GM21528 (cell line): ENCODE results near the gene NSMCE3.

Experiments
- ATAC-seq: cut with Tn5 transposase; IDR thresholded peaks from one replicate; pipeline ENCODE4 v1.9.1; 2021; ENCODE audit warnings: mild to moderate bottlenecking, moderate library complexity; ENCODE audit not compliant: unreplicated experiment, low FRiP score

NSMCE3 gene

DNA sequence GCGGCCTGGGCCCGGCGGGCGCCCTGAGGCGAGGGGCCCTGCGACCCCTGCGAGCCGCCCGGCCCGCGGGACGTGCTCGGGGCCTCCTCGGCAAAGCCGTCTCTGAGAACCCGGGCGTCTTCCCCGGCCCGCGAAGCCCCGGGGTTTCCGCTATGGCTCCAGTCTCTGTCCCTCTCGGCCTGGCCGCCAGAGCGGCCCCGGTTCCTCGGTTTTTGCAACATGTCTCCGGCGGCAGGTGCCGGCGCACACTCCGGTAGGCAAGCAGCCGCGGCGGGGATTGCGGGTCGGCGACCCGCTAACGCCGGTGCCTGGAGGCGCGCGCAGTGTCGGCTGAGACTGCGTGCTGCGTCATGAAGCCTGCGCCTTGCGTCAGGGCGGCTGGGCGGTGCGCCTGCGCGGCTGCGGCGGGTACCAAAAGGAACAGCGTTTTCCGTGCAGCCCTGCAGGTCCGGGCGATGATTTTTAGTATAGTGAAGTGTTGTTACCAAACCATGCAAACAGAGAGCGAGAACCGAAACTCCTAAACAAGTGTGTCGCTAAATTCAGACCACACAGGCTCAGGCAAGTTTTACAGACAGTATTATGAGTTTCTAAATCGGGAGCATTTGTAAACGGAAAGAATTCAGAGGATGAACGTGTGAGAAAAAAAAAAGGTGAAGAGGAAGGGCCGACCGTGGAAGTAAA lies at the start of gene NSMCE3:
NSMCE3 (minus strand) TSS at position 338 of the 684 bp plus-strand sequence; CDS start at position 221, 117 bp downstream.
- ATAC-seq: peak; percentile 90

DNA sequence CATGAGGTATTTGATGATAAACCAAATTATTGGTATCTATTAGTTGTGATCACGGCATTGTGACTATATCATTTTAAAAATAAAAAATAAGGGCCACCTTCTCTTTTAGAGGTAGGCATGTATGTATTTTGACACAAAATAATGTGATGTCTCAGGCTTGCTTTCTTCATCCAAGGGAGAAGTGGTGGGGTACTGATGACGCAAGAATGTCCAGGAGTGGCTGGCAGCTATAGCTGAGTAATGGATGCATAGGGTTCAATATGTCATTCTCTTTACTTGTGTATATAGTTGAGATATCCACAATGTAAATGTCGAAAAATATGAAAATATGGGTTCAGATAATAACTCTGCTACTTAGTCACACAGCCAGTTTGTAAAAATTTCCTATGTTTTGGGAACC lies 46.8 kb upstream of the NSMCE3 start:
- ATAC-seq: no peak

DNA sequence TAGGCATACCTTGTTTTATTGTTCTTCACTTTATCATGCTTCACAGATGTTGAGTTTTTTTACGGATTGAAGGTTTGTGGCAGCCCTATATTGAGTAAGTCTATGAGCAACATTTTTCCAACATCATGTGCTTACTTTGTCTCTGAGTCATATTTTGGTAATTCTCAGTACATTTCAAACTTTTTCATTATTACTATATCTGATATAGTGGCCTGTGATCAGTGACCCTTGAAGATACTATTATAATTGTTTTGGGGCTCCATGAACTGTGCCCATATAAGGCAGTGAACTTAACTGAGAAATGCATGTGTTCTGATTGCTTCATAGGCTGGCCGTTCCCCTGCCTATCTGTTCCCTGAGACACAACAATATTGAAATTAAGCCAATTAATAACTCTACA lies 42.8 kb upstream of the NSMCE3 start:
- peak; percentile 55 for ATAC-seq

DNA sequence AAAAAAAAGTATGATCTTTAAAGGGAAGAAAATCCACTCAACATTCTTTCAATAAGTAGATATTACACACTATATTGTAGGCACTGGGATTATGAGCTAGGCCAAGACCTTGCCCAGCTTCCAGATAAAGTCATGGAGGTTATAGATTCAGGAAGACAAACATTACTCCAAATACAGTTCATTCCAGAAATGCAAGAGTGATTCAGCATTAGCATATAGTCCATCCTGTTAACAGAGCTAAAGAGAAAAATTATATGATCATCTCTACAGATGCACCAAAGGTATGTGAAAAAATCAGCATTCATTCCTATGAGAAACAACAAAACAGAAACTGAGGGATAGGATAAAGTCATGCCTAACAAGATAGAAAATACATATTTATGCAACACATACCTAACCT lies 42.1 kb upstream of the NSMCE3 start:
- ATAC-seq: no peak

DNA sequence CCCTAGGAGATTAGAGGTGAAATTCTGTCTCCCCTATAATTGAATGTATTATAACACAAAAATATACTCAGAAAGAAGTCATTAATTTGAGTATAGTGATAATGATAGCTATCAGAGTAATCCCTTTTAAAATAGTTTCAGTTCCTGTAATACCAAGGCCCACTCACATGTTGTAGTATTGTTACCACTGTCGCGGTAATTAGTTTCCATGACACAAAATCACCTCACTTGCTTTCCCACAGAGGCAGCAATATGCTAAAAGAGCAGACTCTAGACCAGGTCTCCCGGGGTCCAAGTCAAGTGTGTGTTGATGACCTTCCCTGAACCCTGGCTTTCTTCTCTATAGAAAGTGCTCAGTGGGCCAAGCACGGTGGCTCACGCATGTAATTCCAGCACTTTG lies 39.5 kb upstream of the NSMCE3 start:
- ATAC-seq: no peak

DNA sequence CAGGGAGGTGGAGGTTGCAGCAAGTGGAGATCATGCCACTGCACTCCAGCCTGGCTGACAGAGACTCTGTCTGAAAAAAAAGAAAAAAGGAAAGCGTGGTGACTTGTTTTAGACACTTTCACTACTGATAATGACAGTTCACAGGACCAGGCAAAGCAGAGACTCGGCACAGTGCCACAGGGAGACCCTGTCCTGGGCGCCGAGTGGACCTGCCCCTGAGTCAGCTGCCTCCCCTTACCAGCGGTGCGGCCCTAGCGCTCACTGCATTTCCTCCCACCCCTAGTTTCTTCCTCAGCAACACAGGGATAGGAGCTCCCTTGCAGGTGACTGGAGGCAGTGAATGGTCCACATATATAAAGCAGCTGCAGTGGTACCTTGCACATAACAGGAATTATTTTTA lies 38.7 kb upstream of the NSMCE3 start:
- ATAC-seq: no peak

DNA sequence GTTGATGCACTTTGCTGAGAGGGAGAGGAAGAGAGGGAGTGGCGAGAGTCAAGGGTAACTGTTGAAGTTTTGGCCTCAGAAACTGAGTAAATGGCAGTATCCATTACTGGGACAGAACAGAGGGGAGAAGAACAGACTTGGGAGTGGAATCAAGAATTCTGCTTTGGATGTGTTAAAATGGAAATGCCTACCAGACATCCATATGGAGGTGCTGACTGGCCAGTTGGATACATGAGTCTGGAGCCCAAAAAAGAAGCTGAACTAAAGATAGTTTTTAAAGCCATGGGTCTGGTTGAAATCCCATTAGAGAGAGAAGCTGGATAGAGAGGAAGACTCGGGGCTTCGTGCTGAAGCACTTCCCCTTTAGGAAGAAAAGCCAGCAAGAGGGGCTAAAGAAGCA lies 35.9 kb upstream of the NSMCE3 start:
- ATAC-seq: no peak

DNA sequence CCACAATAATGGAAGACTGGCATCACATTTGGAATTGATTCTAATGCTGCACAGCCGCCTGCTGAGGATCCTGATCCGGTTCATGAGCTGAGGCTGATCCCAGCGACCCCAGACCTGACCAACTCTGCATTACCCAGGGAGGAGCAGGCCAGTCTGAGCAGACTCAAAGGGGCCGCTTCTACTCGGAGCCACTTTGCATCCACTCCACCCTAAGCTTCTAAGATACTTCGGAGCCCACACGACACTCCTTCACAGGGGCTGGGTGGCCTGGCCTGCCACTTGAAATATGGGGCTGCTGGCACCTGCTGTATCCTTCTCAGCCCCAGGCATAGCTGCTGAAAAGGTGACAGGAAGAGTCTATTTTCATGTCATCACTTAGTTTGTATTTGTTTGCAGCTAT lies 33.2 kb upstream of the NSMCE3 start:
- no peak for ATAC-seq

DNA sequence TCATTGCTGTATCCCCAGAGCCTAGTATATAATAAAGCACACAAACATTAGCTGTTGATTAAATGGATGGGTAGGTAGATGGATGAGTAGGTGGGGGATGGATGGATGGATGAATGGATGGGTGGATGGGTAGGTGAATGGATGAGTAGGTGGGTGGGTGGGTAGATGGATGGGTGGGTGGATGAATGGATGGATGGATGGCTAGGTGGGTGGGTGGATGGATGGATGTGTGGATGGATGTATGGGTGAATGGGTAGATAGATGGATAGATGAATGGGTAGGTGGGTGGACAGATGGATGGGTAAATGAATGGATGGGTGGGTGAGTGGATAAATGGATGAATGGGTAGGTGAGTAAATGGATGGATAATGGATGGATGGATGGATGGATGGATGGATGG lies 30.2 kb upstream of the NSMCE3 start:
- ATAC-seq: no peak

DNA sequence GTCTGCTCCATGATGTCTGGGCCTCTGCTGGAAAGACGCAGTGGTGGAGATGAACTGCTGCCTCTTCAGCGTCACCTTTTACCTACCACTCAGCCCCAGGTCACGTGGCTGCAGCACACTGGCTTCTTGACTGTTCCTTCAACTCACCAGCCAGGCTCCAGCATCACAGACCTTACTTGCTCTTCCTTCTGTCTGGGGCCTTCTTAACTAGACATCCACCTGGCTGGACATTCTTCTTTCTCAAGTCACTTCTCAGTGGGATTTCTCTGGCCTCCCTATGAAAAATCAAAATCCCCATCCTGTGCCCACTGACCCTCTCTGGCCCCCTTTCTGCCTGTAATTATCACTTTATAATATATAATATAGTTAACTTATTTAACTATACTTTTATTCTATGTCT lies 29.7 kb upstream of the NSMCE3 start:
- no peak for ATAC-seq

DNA sequence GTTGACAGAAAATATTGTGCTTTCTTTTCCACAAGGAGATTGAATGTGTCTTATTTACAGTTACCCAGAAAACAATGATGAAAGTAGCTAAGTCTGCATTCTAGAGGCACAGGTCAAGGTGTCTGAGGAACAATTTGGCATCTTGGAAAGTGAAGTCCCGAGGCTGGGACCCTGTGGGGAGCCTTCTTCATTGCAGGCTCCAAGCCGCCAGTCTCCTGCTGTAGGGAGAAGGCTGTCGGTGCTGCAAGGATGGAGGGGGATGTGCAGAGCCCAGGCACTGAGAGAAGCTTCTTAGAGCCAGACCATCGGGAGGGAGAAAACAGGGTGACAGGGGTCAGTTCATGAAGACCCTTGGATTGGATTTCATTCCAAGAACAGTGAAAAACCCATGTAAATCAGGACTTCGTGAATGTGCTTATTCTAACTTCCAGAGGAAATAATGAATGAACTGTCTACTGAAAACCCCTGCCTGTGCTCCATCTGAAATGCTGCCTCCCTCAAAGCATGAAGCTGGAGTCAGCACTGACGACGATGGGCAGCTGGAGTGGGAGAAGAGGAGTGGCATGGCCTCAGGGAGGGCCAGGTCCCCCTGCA lies 25.2 kb upstream of the NSMCE3 start:
- no peak for ATAC-seq

DNA sequence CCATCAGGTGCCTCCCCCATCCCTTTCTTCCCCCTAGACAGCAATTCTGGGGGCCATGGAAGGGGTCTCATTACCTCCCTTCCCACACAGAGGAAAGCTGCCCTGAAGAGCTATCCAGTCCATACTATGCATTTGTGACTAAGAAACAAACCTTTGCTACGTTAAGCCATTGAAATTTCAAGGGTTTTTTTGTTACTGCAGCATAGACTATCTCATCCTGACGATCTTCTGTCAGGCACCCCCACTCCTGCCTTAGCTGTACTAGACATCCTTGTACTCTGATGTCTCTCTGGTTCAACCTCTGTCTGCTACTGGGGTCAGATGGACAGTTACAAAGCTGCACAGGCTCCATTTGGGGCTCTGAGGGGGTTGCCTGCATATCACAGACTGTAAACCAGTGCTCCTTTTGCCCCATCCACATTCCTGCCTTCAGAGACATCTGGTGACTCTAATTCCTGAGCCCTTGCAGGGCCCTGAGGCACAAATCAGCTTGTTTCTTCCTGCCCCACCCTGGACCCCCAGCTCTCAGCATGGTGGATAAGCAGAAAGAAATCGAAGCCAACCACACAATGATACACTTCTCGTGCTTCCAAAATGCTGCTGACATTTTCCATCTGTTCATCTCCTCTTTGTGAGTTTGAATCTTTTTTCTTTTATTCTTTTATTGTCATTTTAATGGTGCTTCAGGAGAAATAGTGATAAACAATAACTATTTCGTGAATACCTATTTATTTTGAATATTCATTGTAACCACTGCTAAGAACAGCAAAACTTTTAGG lies 21.6 kb upstream of the NSMCE3 start:
- no peak for ATAC-seq

DNA sequence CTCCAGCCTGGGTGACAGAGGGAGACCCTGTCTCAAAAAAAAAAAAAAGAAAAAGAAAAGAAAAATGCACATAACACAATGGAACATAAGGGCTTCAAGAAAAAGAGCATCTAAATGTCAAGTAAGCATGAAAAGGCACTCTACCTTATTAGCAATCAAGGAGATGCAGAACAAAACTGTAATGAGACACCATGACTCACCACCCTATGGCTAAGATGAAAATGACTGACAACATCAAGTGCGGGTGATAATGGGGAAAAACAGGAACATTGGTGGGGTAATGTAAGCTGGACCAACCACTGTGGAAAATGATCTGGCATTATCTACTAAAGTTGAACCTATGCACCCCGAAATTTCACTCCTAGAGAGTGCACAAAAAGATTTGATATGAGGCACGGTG lies 19.6 kb upstream of the NSMCE3 start:
- ATAC-seq: no peak

DNA sequence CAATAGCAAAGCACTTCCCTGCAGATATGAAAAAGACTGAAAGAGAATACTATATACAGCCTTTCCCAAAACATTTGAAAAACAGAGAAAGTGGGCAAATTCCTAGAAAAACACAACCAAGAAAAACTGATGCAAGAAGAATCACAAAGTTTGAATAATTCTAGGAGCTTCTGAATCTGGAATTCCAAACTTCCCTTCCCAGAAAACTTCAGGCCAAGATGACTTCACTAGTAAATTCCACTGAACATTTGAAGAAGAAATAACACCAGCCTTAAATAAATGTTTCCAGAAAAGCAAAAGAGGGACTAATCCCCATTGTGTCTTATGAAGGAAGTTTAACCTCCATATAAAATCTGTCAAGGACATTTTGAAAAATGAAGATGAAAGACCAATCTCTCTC lies 15.8 kb upstream of the NSMCE3 start:
- no peak for ATAC-seq

DNA sequence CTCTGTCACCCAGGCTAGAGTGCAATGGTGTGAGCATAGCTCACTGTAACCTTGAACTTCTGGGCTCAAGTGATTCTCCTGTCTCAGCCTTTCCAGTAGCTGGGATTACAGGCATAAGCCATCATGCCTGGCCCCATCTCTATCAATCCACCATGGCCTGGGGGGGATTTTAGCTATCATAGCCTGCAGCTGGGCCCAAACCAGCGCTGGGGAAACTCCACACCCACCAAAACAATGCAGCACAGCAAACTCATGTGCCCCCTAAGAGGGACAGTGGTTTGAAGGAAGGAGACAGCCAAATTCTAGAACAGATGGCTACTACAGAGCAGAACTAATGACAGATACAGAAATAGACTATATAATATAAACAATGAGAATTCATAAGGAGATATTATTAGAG lies 13.8 kb upstream of the NSMCE3 start:
- ATAC-seq: no peak

DNA sequence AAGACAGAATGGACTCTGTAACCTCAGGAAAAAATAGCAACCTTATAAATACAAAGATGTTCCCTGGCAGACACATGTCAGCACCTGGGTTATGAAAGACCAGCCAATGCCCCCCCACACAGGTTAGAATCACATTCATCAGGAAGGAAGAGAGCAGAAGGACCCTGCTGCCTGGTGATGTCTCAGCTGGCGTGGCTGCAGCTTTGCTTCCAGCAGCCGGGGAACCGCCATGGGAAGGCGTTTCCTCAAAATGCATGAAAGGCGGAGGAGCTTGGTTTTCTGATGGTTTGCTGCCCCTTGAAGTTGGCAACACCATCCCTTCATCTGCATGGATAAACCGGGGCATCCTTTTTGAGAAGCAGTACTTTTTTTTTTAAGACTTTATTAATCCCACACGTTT lies 10.9 kb upstream of the NSMCE3 start:
- no peak for ATAC-seq

DNA sequence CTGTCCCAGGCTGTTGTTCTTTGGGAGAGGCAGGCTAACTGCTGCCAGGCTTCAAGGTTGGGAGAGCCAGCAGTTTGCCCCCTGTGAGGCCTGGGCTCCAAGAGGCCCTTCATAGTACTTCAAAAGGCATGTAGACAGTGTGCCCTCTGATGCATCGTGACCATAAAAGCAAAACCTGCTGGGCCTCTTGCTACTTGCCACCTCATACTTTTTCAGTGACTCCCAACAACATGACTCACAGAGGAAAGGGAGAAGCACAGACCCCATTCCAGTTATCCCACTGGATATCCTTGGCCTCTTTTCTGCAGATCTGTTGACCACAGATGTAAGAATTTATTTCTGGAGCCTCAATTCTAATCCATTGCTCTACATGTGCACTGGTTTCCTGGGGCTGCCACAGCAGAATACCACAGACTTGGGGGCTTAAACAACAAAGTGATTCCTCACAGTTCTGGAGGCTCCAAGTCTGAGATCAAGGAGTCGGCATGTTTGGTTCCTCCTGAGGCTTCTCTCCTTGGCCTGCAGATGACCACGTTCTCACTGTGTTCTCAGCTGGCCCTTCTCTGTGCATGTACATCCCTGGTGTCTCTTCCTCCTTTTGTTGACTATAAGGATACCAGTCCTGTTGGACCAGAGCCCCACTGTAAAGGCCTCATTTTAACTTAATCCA lies 8.9 kb upstream of the NSMCE3 start:
- no peak for ATAC-seq

DNA sequence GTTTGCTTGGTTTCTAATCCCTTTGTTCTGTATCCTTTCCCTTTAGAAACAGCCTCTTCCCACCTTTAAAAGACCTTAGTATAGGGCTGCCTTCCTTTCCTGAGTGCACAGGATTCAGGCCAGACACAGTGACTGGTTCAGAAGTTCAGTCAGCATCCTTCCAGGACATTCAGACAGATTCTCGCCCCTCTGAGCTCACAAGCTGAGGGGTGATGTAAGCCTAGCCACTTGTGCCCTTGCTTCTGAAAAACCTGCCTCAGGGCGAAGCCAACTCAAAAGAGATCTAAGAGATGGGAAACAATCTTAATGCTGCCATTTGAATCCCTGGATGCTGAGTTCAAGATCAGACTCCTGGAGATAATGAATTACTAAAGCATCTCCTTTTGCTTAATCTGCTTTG lies 6.7 kb upstream of the NSMCE3 start:
- no peak for ATAC-seq

DNA sequence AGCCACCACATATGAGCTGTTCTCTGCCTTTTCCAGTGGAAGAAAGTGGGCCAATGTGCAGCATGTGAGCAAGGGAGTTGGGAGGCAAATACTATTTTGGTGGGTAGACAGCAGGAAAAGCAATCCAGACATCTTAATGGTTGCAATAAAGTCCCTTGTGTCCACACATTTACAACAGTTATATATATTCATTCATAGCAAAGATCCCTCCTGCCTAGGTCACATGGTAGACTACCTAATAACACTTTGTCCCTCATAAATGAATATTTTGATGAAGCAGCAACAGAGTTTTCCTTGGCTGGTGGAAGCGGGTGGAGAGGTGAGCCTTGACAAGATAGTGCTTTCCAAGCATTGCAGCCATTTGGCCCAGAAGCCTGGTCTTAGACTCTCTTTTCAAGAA lies 6.2 kb upstream of the NSMCE3 start:
- no peak for ATAC-seq

DNA sequence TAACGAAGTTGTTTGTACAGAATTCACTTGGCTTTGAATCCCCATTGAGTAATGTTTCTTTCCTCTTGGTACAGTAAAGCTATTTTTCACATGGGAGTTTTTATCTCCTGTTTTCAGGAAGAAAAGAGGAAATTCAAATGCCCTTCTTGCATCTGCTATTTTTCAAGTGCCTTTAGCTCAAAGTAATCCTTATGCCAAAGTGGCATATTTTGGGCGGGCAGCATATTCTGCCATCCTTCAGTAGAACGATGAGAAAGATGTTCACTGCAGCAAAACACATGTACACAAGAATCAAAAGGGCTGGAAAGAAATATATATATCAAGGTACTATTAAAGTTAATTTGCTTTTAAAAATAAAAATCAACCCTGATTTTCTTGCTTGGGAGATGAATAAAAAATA lies 5.3 kb upstream of the NSMCE3 start:
- ATAC-seq: no peak

DNA sequence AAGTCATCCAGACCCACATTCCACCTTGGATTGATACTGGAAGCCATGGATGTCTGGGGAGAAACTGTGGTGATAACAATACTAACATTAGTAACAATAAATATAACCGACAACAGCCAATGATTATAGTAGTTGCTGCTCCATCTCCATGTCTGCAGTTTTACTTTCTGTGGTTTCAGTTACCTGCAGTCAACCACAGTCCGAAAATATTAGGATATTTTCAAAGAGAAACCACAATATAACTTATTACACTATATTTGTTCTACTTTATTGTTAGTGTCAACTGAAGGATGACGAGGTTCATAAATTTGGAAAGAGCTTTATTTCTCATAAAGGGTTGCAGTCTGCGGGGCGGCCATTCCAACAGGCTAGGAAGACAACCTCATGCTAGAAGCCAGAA lies 2.6 kb upstream of the NSMCE3 start:
- no peak for ATAC-seq
